Measurements from ENCODE around the gene PFKP.

- TF ChIP-seq CTCF (IDR thresholded peaks at IDR 0.05; ENCODE audit: insufficient read depth, low read length, poor library complexity, severe bottlenecking), result no peak
- no peak for TF ChIP-seq EZH2phosphoT487 (conservative IDR thresholded peaks at IDR 0.05; ENCODE audit: low read length)
These were observed 96.5 kb downstream of the PFKP start for GRCh38 chr10:3163879-3164278.

Data from SU-DHL-6 (cell line).